ENCODE measurements around the gene ERG28. TPM values are rescaled to one million over a fixed set of nuclear protein-coding genes. Genes with fewer than 3 reads are reported as not detected.

Gene ERG28
- total and polyA plus RNA-seq, 10 of the 15 experiments (the other 5 are each of a cell fraction or from before 2014, with no cell fraction given), result 15.2 to 67.0 (median 48.1) TPM

GRCh38 chr14:75634848-75635247 is 25.8 kb downstream of the ERG28 start:
- H3K4me2 ChIP-seq (ENCODE audit: control insufficient read depth, insufficient read depth), result no peak overlapping the region

More at GRCh38 chr14:75634848-75635247, 25.8 kb downstream of the ERG28 start:
- ChIA-PET SMC1A (ENCODE audit: uncharacterized antibody, unreplicated experiment) (interaction anchor here (1.0 kb wide), 1 partner anchor 12 kb away, joined by 3 read pairs; no protein-coding TSS in a partner anchor), POLR2A (no interaction called here), CTCF (interaction anchor here (0.7 to 1.1 kb wide), 3 partner anchors 14 to 269 kb away, joined by 3 to 4 read pairs (median 4); no protein-coding TSS in a partner anchor), RAD21 (ENCODE audit: unreplicated experiment) (no interaction called here)
- H3K4me1 ChIP-seq (ENCODE audit: control insufficient read depth, insufficient read depth, low read length), result no peaks in the 10 kb centered on the region
- no peaks in the 10 kb centered on the region; the same call in 1 of the 2 replicates for H4K20me1 ChIP-seq (ENCODE audit: control insufficient read depth, insufficient read depth)
- intact Hi-C loops (cut with micrococcal nuclease; ENCODE audit: unreplicated experiment) (no loop called here), in situ Hi-C loops (cut with MboI) (no loop called here)
- H2AFZ ChIP-seq (ENCODE audit: control insufficient read depth, low read depth, low read length), result no peak overlapping the region
- WGBS (ENCODE audit: insufficient coverage, insufficient replicate concordance, low lambda C conversion rate, missing lambda C conversion rate), result 79% methylated on average over 5 of the region's 5 CpGs
- H3K36me3 ChIP-seq (ENCODE audit: control insufficient read depth in 2 of 2, insufficient read depth in 2 of 2, low read length in 1 of 2), result no peaks in the 10 kb centered on the region
- no peak overlapping the region for H3K27ac ChIP-seq (ENCODE audit: control insufficient read depth, insufficient read depth)
- no peak overlapping the region for H3K4me3 ChIP-seq
- no peak for TF ChIP-seq IKZF2 (IDR thresholded peaks at IDR 0.05)
- TF ChIP-seq CHD2 (IDR thresholded peaks at IDR 0.05; ENCODE audit: borderline replicate concordance, low read depth, low read length), result no peak
- no peak for TF ChIP-seq MTA2 (IDR thresholded peaks at IDR 0.05; ENCODE audit: low read depth)
- no peak for TF ChIP-seq CREB1 (IDR thresholded peaks at IDR 0.05; ENCODE audit: low read depth)
- TF ChIP-seq HCFC1 (IDR thresholded peaks at IDR 0.05; ENCODE audit: low read length), result no peak
- no peak for TF ChIP-seq NRF1 (conservative IDR thresholded peaks at IDR 0.05; ENCODE audit: low read depth, low read length)
- no peak for TF ChIP-seq KAT2A (conservative IDR thresholded peaks at IDR 0.05; ENCODE audit: control insufficient read depth, low read depth, low read length)
- TF ChIP-seq TBL1XR1 (IDR thresholded peaks at IDR 0.05; ENCODE audit: low read depth, low read length), result no peak
- TF ChIP-seq PBX3 (IDR thresholded peaks at IDR 0.05; ENCODE audit: insufficient replicate concordance, low read depth, low read length), result no peak
- no peak for TF ChIP-seq EP300 (IDR thresholded peaks at IDR 0.05; ENCODE audit: borderline replicate concordance in 1 of 2, control insufficient read depth in 1 of 2, low read depth in 2 of 2, low read length in 2 of 2)
- TF ChIP-seq CHD1 (IDR thresholded peaks at IDR 0.05; ENCODE audit: low read depth, low read length), result no peak
- ATAC-seq (no peak), FAIRE-seq (no peak), DNase-seq (ENCODE audit: low read depth, low spot score) (no peak)
- no peaks in the 10 kb centered on the region for H3K27me3 ChIP-seq (replicated peaks in 1 of 2; ENCODE audit: control insufficient read depth in 2 of 2, insufficient read depth in 2 of 2, low read length in 1 of 2)
- H3K9me3 ChIP-seq (replicated peaks; ENCODE audit: control insufficient read depth, insufficient read depth, low read length), result no peaks in the 10 kb centered on the region
- H3K79me2 ChIP-seq (ENCODE audit: control insufficient read depth, insufficient read depth, low read length), result no peaks in the 10 kb centered on the region
- no peak overlapping the region for H3K9ac ChIP-seq (ENCODE audit: control insufficient read depth, insufficient read depth, low read length)
- no TSS peak for BruUV-seq (replicated peaks)

Data from GM12878 (cell line).